GM12864 (cell line): ENCODE measurements around the gene RUVBL2.

ENCODE experiments used
- DNase-seq: peaks from one replicate; pipeline ENCODE4 v3.0.0-alpha.2; 2011; ENCODE audit warnings: low read depth
- H3K4me3 ChIP-seq: 2 replicates; pipeline ENCODE4 v1.5.1; 2011; ENCODE audit warnings: mild to moderate bottlenecking, low read depth, low read length, control low read depth
- TF ChIP-seq, protein P1 (sequence below): IDR thresholded peaks from 2 replicates; pipeline ENCODE4 v1.5.1; 2011; ENCODE audit warnings: low read depth, mild to moderate bottlenecking, moderate library complexity, low read length, control low read depth, inconsistent platforms; ENCODE audit errors: missing control alignments

Gene RUVBL2

DNA sequence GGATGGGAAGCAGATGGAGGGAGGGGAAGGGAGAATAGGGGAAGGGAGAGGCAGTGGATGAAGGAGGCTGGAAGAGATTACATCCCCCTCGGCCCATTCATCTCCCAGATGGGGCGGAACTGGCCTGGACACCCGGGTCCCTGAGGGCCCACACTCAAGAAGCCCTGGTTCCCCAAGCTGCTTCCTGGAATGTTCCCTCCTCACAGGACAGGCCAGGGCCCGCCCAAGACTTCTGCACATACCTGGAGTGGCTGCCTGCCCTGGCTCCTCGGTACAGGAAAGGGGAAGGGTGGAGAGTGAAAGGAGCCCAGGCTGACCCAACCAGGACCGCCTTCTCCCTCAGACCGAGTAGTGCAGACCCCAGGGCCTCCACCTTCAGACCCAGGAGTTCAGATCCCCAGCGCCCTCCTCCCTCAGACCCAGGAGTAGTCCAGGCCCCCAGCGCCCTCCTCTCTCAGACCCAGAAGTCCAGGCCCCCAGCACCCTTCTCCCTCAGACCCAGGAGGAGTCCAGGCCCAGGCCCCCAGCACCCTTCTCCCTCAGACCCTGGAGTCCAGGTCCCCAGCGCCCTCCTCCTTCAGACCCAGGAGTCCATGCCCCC is 70.4 kb downstream of the RUVBL2 start:
- TF ChIP-seq, protein P1, sequence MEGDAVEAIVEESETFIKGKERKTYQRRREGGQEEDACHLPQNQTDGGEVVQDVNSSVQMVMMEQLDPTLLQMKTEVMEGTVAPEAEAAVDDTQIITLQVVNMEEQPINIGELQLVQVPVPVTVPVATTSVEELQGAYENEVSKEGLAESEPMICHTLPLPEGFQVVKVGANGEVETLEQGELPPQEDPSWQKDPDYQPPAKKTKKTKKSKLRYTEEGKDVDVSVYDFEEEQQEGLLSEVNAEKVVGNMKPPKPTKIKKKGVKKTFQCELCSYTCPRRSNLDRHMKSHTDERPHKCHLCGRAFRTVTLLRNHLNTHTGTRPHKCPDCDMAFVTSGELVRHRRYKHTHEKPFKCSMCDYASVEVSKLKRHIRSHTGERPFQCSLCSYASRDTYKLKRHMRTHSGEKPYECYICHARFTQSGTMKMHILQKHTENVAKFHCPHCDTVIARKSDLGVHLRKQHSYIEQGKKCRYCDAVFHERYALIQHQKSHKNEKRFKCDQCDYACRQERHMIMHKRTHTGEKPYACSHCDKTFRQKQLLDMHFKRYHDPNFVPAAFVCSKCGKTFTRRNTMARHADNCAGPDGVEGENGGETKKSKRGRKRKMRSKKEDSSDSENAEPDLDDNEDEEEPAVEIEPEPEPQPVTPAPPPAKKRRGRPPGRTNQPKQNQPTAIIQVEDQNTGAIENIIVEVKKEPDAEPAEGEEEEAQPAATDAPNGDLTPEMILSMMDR = no peak

DNA sequence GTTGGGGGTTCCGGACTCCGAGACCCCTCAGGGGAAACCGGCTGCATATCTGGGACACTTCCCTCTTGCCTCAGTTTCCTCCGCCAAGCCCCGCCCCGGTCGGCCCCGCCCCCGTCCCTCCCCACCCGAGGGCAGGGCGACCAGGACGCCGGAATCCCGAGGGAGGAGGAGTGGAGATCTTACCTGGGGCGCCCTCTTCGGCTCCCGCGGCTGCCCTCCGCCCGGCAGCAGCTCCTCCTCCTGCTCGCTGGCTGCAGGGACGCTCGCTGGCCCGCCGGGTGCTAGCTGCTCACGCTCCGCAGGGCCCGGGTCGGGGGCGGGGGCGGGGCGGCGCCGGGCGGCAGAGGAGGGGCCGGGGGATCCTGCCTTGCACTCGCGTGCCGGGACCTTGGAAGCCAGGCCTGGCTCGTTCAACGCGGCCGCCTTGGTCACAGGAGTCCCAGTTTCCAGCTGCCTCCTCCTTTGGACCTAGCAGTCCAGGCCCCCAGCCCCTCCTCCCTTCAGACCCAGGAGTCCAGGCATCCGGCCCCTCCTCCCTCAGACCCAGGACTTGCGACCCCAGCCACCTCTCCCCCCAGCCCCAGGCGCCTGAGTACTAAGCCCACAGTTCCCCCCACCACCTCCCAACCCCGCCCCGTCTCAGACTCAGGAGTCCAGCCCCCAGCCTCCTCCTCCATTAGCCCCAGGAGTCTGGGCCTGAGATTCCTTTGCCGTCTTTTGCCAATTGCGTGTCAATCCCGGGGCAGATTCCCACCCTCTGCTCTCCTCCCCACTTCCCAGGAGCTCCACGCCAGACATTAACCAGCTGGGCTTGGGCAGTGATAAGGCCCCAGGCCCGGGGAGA is 71.3 kb downstream of the RUVBL2 start, which contains the start of gene NTF4:
NTF4 (minus strand) TSS at position 51 of the 844 bp plus-strand sequence. CDS start 2,821 bp downstream, outside the sequence.
- no peak within 1 kb of the TSS for H3K4me3 ChIP-seq
- TF ChIP-seq, protein P1 = no peak
- DNase-seq = no peak

More for the DNA sequence above, 70.4 kb downstream of the RUVBL2 start:
- H3K4me3 ChIP-seq = no peak overlapping the region
- no peak for DNase-seq
